BLaER1 (cell line): ENCODE results near the gene SUPT3H.

ENCODE experiments used
- H3K27ac ChIP-seq: shearing (Covaris generic); formaldehyde crosslinking; 2 replicates; pipeline ENCODE4 v1.8.1; 2022
- H3K27me3 ChIP-seq: shearing (Covaris generic); formaldehyde crosslinking; 2 replicates; pipeline ENCODE4 v1.8.1; 2022
- H3K36me3 ChIP-seq: shearing (Covaris generic); formaldehyde crosslinking; 2 replicates; pipeline ENCODE4 v1.8.1; 2022
- H3K4me1 ChIP-seq: shearing (Covaris generic); formaldehyde crosslinking; 2 replicates; pipeline ENCODE4 v1.8.1; 2022
- H3K4me2 ChIP-seq: shearing (Covaris generic); formaldehyde crosslinking; 2 replicates; pipeline ENCODE4 v1.8.1; 2022
- H3K4me3 ChIP-seq: shearing (Covaris generic); formaldehyde crosslinking; 2 replicates; pipeline ENCODE4 v1.8.1; 2022
- H3K9ac ChIP-seq: shearing (Covaris generic); formaldehyde crosslinking; 2 replicates; pipeline ENCODE4 v1.8.1; 2022
- H3K9me3 ChIP-seq: shearing (Covaris generic); formaldehyde crosslinking; 2 replicates; pipeline ENCODE4 v1.8.1; 2022
- H4K20me1 ChIP-seq: shearing (Covaris generic); formaldehyde crosslinking; 2 replicates; pipeline ENCODE4 v1.8.1; 2022
- Cebpa-rat ChIP-seq: shearing (Covaris generic); IDR thresholded peaks from 2 replicates; pipeline ENCODE4 v1.8.1; 2022

The SUPT3H gene

GRCh38 chr6:44976677-44977641 lies 400.8 kb downstream of the SUPT3H start:
- Histone ChIP-seq H3K4me2 (peak overlapping the region; percentile 47), H3K36me3 (peaks cover 16% of the 10 kb centered on the region; the same call in 1 of the 2 replicates)
- TF ChIP-seq Cebpa-rat: no peak

GRCh38 chr6:44974511-44974910 lies 403.2 kb downstream of the SUPT3H start:
- no peak overlapping the region for H3K27ac ChIP-seq
- H3K4me2 ChIP-seq: no peak overlapping the region
- no peak overlapping the region for H3K4me3 ChIP-seq
- peaks cover 17% of the 10 kb centered on the region; the same call in 1 of the 2 replicates for H3K36me3 ChIP-seq
- TF ChIP-seq Cebpa-rat: no peak
- no peaks in the 10 kb centered on the region for H4K20me1 ChIP-seq
- peaks cover 22% of the 10 kb centered on the region for H3K4me1 ChIP-seq
- H3K9ac ChIP-seq: no peak overlapping the region
- H3K27me3 ChIP-seq: no peaks in the 10 kb centered on the region
- peaks cover 30% of the 10 kb centered on the region for H3K9me3 ChIP-seq

More at GRCh38 chr6:44976677-44977641, 400.8 kb downstream of the SUPT3H start:
- no peaks in the 10 kb centered on the region for H3K27me3 ChIP-seq
- no peak overlapping the region for H3K4me3 ChIP-seq
- peaks cover 20% of the 10 kb centered on the region for H3K9me3 ChIP-seq
- H3K9ac ChIP-seq: no peak overlapping the region
- H4K20me1 ChIP-seq: no peaks in the 10 kb centered on the region
- H3K4me1 ChIP-seq: peaks cover 18% of the 10 kb centered on the region
- H3K27ac ChIP-seq: no peak overlapping the region

GRCh38 chr6:44972709-44973108 lies 405.0 kb downstream of the SUPT3H start:
- no peak overlapping the region for H3K4me3 ChIP-seq
- peaks cover 29% of the 10 kb centered on the region for H3K4me1 ChIP-seq
- H3K4me2 ChIP-seq: no peak overlapping the region
- peaks cover 30% of the 10 kb centered on the region for H3K9me3 ChIP-seq
- H3K27ac ChIP-seq: no peak overlapping the region
- no peaks in the 10 kb centered on the region for H4K20me1 ChIP-seq
- TF ChIP-seq Cebpa-rat: no peak
- H3K27me3 ChIP-seq: no peaks in the 10 kb centered on the region
- H3K36me3 ChIP-seq: peaks cover 17% of the 10 kb centered on the region; the same call in 1 of the 2 replicates
- H3K9ac ChIP-seq: no peak overlapping the region

- peak overlapping the region; percentile 55 for H3K4me2 ChIP-seq
- no peaks in the 10 kb centered on the region for H3K27me3 ChIP-seq
- no peak overlapping the region for H3K9ac ChIP-seq
- no peaks in the 10 kb centered on the region for H4K20me1 ChIP-seq
- peaks cover 17% of the 10 kb centered on the region; the same call in 1 of the 2 replicates for H3K36me3 ChIP-seq
- H3K27ac ChIP-seq: no peak overlapping the region
- H3K9me3 ChIP-seq: peaks cover 30% of the 10 kb centered on the region
- H3K4me3 ChIP-seq: no peak overlapping the region
- H3K4me1 ChIP-seq: peaks cover 12% of the 10 kb centered on the region
- TF ChIP-seq Cebpa-rat: no peak
Measured at GRCh38 chr6:44969446-44970185, 408.1 kb downstream of the SUPT3H start.

- no peak overlapping the region for H3K4me3 ChIP-seq
- no peak overlapping the region for H3K27ac ChIP-seq
- H4K20me1 ChIP-seq: no peaks in the 10 kb centered on the region
- H3K9me3 ChIP-seq: peaks cover 15% of the 10 kb centered on the region
- no peaks in the 10 kb centered on the region for H3K27me3 ChIP-seq
- no peak overlapping the region for H3K4me2 ChIP-seq
- peaks cover 12% of the 10 kb centered on the region for H3K4me1 ChIP-seq
- no peak for TF ChIP-seq Cebpa-rat
- no peak overlapping the region for H3K9ac ChIP-seq
- H3K36me3 ChIP-seq: peaks cover 6% of the 10 kb centered on the region; the same call in 1 of the 2 replicates
Measured at GRCh38 chr6:44967481-44967880, 410.3 kb downstream of the SUPT3H start.

GRCh38 chr6:44966449-44967092 lies 411.2 kb downstream of the SUPT3H start:
- Histone ChIP-seq H3K4me2 (no peak overlapping the region), H3K36me3 (no peaks in the 10 kb centered on the region), H3K9ac (no peak overlapping the region), H3K4me3 (no peak overlapping the region), H3K4me1 (peaks cover 12% of the 10 kb centered on the region), H3K27me3 (no peaks in the 10 kb centered on the region), H3K27ac (no peak overlapping the region), H4K20me1 (no peaks in the 10 kb centered on the region), H3K9me3 (peaks cover 6% of the 10 kb centered on the region)
- TF ChIP-seq Cebpa-rat: no peak

- no peaks in the 10 kb centered on the region for H3K9me3 ChIP-seq
- no peak overlapping the region for H3K4me3 ChIP-seq
- no peak overlapping the region for H3K9ac ChIP-seq
- no peaks in the 10 kb centered on the region for H4K20me1 ChIP-seq
- no peaks in the 10 kb centered on the region for H3K36me3 ChIP-seq
- H3K27me3 ChIP-seq: no peaks in the 10 kb centered on the region
- H3K4me2 ChIP-seq: no peak overlapping the region
- no peak for TF ChIP-seq Cebpa-rat
- no peak overlapping the region for H3K27ac ChIP-seq
- peaks cover 12% of the 10 kb centered on the region for H3K4me1 ChIP-seq
Measured at GRCh38 chr6:44965708-44966107, 412.0 kb downstream of the SUPT3H start.

- Histone ChIP-seq H3K27me3 (no peaks in the 10 kb centered on the region), H3K4me3 (no peak overlapping the region), H3K9me3 (0 out of 2 replicates have a peak, but pooled peaks cover under 1% of the 10 kb centered on the region), H4K20me1 (no peaks in the 10 kb centered on the region), H3K4me2 (no peak overlapping the region), H3K36me3 (no peaks in the 10 kb centered on the region), H3K27ac (no peak overlapping the region), H3K4me1 (no peaks in the 10 kb centered on the region), H3K9ac (no peak overlapping the region)
- TF ChIP-seq Cebpa-rat: no peak
Measured at GRCh38 chr6:44960898-44961297, 416.8 kb downstream of the SUPT3H start.

GRCh38 chr6:44959651-44960050 lies 418.1 kb downstream of the SUPT3H start:
- H3K27me3 ChIP-seq: no peaks in the 10 kb centered on the region
- H3K4me1 ChIP-seq: no peaks in the 10 kb centered on the region
- TF ChIP-seq Cebpa-rat: no peak
- H4K20me1 ChIP-seq: no peaks in the 10 kb centered on the region
- no peak overlapping the region for H3K4me2 ChIP-seq
- H3K27ac ChIP-seq: no peak overlapping the region
- H3K36me3 ChIP-seq: no peaks in the 10 kb centered on the region
- H3K4me3 ChIP-seq: no peak overlapping the region
- no peak overlapping the region for H3K9ac ChIP-seq
- H3K9me3 ChIP-seq: peaks cover 8% of the 10 kb centered on the region
